ENCODE measurements around the gene CRIM1. TPM values are rescaled to one million over a fixed set of nuclear protein-coding genes. Genes with fewer than 3 reads are reported as not detected.

CRIM1 gene
- total and polyA plus RNA-seq, 2 of the 8 experiments (the other 6 are each of a cell fraction or from before 2014, with no cell fraction given): 9.4 to 28.4 TPM

GRCh38 chr2:36450466-36451196 lies 95.1 kb downstream of the CRIM1 start (continued):
- TF ChIP-seq CHD7 (IDR thresholded peaks at IDR 0.05; ENCODE audit: insufficient replicate concordance, low read length) (no peak), MAFK (IDR thresholded peaks at IDR 0.05; ENCODE audit: low read depth, low read length) (no peak), RNF2 (IDR thresholded peaks at IDR 0.05; ENCODE audit: borderline replicate concordance, low read depth, low read length, missing control alignments, poor library complexity, severe bottlenecking) (no peak), RBBP5 (IDR thresholded peaks at IDR 0.05; ENCODE audit: borderline replicate concordance, low read depth, low read length) (no peak), CREB1 (IDR thresholded peaks at IDR 0.05) (no peak), SUZ12 (IDR thresholded peaks at IDR 0.05; ENCODE audit: low read length) (no peak), EZH2 (IDR thresholded peaks at IDR 0.05; ENCODE audit: low read depth, low read length, severe bottlenecking) (no peak), E2F6 (IDR thresholded peaks at IDR 0.05) (no peak)
